Measurements from ENCODE around the gene BBS9.

The BBS9 gene

GRCh38 chr7:33286501-33286900, 157.1 kb downstream of the BBS9 start:
- Histone ChIP-seq H3K4me3 (ENCODE audit: insufficient read depth, low read length, poor library complexity, severe bottlenecking) (no peak overlapping the region), H3K36me3 (ENCODE audit: low read length) (no peaks in the 10 kb centered on the region), H3K9me3 (ENCODE audit: insufficient read depth, low read length) (no peaks in the 10 kb centered on the region), H3F3A (ENCODE audit: insufficient read depth) (no peaks in the 10 kb centered on the region), H3K4me2 (ENCODE audit: low read depth, low read length, poor library complexity, severe bottlenecking) (no peak overlapping the region), H3K27ac (ENCODE audit: low read depth, low read length) (no peak overlapping the region), H3K9ac (ENCODE audit: low read length) (no peak overlapping the region), H3K27me3 (ENCODE audit: low read length) (no peaks in the 10 kb centered on the region), H3K79me2 (ENCODE audit: insufficient read depth, low read length) (no peaks in the 10 kb centered on the region), H2AFZ (ENCODE audit: low read depth, low read length, severe bottlenecking) (no peak overlapping the region), H4K20me1 (ENCODE audit: low read depth, low read length) (no peaks in the 10 kb centered on the region), H3K9me2 (replicated peaks; ENCODE audit: insufficient read depth, low read length) (no peaks in the 10 kb centered on the region)
- TF ChIP-seq EZH2phosphoT487 (conservative IDR thresholded peaks at IDR 0.05; ENCODE audit: low read length) (no peak), CTCF (IDR thresholded peaks at IDR 0.05; ENCODE audit: insufficient read depth, low read length, poor library complexity, severe bottlenecking) (no peak)

DNA sequence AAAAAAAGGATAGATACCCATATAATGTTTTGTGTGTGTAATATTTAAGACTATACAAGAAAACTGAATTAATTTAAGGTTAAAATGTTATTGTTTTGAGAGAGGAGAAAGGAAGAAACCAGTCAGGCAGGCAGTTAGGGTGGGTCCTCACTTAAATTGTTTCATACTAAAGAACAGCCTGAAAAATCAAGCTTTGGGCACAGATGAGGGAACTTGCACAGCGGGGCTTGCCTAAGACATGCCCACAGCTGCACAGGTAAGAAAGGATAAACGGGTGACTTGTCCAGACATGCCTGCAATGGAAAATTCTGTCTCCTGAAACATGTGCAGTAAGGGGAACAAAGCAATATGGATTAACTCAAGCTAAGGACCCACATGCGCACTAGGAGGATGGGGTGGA, 158.4 kb downstream of the BBS9 start:
- no peak overlapping the region for H3K4me2 ChIP-seq (ENCODE audit: low read depth, low read length, poor library complexity, severe bottlenecking)
- no peaks in the 10 kb centered on the region for H4K20me1 ChIP-seq (ENCODE audit: low read depth, low read length)
- H3K79me2 ChIP-seq (ENCODE audit: insufficient read depth, low read length) = no peaks in the 10 kb centered on the region
- no peak overlapping the region for H2AFZ ChIP-seq (ENCODE audit: low read depth, low read length, severe bottlenecking)
- H3K36me3 ChIP-seq (ENCODE audit: low read length) = no peaks in the 10 kb centered on the region
- no peaks in the 10 kb centered on the region for H3F3A ChIP-seq (ENCODE audit: insufficient read depth)
- H3K27ac ChIP-seq (ENCODE audit: low read depth, low read length) = no peak overlapping the region
- H3K9me3 ChIP-seq (ENCODE audit: insufficient read depth, low read length) = no peaks in the 10 kb centered on the region
- H3K27me3 ChIP-seq (ENCODE audit: low read length) = no peaks in the 10 kb centered on the region
- no peaks in the 10 kb centered on the region for H3K9me2 ChIP-seq (replicated peaks; ENCODE audit: insufficient read depth, low read length)
- no peak overlapping the region for H3K4me3 ChIP-seq (ENCODE audit: insufficient read depth, low read length, poor library complexity, severe bottlenecking)
- H3K9ac ChIP-seq (ENCODE audit: low read length) = no peak overlapping the region
- TF ChIP-seq EZH2phosphoT487 (conservative IDR thresholded peaks at IDR 0.05; ENCODE audit: low read length) (no peak), CTCF (IDR thresholded peaks at IDR 0.05; ENCODE audit: insufficient read depth, low read length, poor library complexity, severe bottlenecking) (no peak)

- Histone ChIP-seq H3K4me3 (ENCODE audit: insufficient read depth, low read length, poor library complexity, severe bottlenecking) (no peak overlapping the region), H2AFZ (ENCODE audit: low read depth, low read length, severe bottlenecking) (no peak overlapping the region), H4K20me1 (ENCODE audit: low read depth, low read length) (no peaks in the 10 kb centered on the region), H3K27me3 (ENCODE audit: low read length) (no peaks in the 10 kb centered on the region), H3K4me2 (ENCODE audit: low read depth, low read length, poor library complexity, severe bottlenecking) (no peak overlapping the region), H3F3A (ENCODE audit: insufficient read depth) (no peaks in the 10 kb centered on the region), H3K9me2 (replicated peaks; ENCODE audit: insufficient read depth, low read length) (no peaks in the 10 kb centered on the region), H3K36me3 (ENCODE audit: low read length) (0 out of 2 replicates have a peak, but pooled peaks cover 4% of the 10 kb centered on the region), H3K9me3 (ENCODE audit: insufficient read depth, low read length) (peaks cover 12% of the 10 kb centered on the region), H3K79me2 (ENCODE audit: insufficient read depth, low read length) (no peaks in the 10 kb centered on the region), H3K27ac (ENCODE audit: low read depth, low read length) (no peak overlapping the region), H3K9ac (ENCODE audit: low read length) (no peak overlapping the region)
- TF ChIP-seq CTCF (IDR thresholded peaks at IDR 0.05; ENCODE audit: insufficient read depth, low read length, poor library complexity, severe bottlenecking) = no peak
- TF ChIP-seq EZH2phosphoT487 (conservative IDR thresholded peaks at IDR 0.05; ENCODE audit: low read length) = no peak
Observed at GRCh38 chr7:33298848-33299247, 169.5 kb downstream of the BBS9 start.

All from SU-DHL-6 (cell line).